K562 (cell line): ENCODE measurements around the gene TMC6. TPM values are rescaled to one million over a fixed set of nuclear protein-coding genes. Genes with fewer than 3 reads are reported as not detected.

Experiments used
- ATAC-seq: fragments of 200-7000 bp; cut with Tn5 transposase; 3 replicates; pipeline ENCODE4 v1.9.1; 2020; ENCODE audit warnings: moderate library complexity
- BruUV-seq: library from RNA; stranded (reverse); fragments of 400-500 nt; replicated peaks from 2 replicates; lab custom pipeline; 2021; lab: Mats Ljungman, UMichigan
- CTCF ChIA-PET: fragments of 300-600 bp; formaldehyde crosslinking; extraction: SDS; loops from one replicate; lab custom pipeline; 2021; ENCODE audit warnings: low intra/inter-chr PET ratio; lab: Yijun Ruan, JAX
- POLR2A ChIA-PET: fragments of 300-600, 350-650 bp; sonication (Branson Sonifier 250); formaldehyde crosslinking; extraction: SDS; loops from one replicate; lab custom pipeline; 2021; ENCODE audit warnings: antibody characterized with exemption, inconsistent platforms; lab: Yijun Ruan, JAX
- DNase-seq, 4 experiments: peaks; one replicate each; pipeline versions ENCODE4 v3.0.0 to v3.0.0-alpha.2; 2011 to 2018; ENCODE audit warnings: low spot score in 3 of 4, mixed read lengths in 3 of 4; ENCODE audit errors: extremely low read depth in 1 of 4
- FAIRE-seq: peaks from 2 replicates; lab custom pipeline; 2011; peaks lifted over from hg19 to GRCh38; lab: Jason Lieb, UNC
- H2AFZ ChIP-seq: 2 replicates; pipeline ENCODE4 v1.6.0; 2011; ENCODE audit warnings: low read depth, low read length, control low read depth, inconsistent platforms
- H3K27ac ChIP-seq: fragments of 200-600 bp; 3 replicates; pipeline ENCODE4 v1.8.0; 2011; ENCODE audit warnings: low read depth, mild to moderate bottlenecking, control low read depth, inconsistent platforms, low read length, moderate library complexity, mixed read lengths; ENCODE audit errors: extremely low read depth
- H3K27me3 ChIP-seq, 2 experiments: fragments of 300-600 bp in 1 of 2; 2 replicates in 1 of 2; 3 replicates in 1 of 2; pipeline versions ENCODE4 v1.6.0 to v1.8.0; 2011; ENCODE audit warnings: inconsistent platforms in 2 of 2, low read length in 2 of 2, mild to moderate bottlenecking in 1 of 2, mixed read lengths in 1 of 2, moderate library complexity in 1 of 2; ENCODE audit not compliant: control insufficient read depth in 2 of 2, insufficient read depth in 2 of 2
- H3K36me3 ChIP-seq: fragments of 300-600 bp; 3 replicates; pipeline ENCODE4 v1.8.0; 2011; ENCODE audit warnings: mild to moderate bottlenecking, low read length, inconsistent platforms; ENCODE audit not compliant: control insufficient read depth, insufficient read depth
- H3K4me1 ChIP-seq, 2 experiments: fragments of 200-600 bp in 1 of 2; replicated peaks in 1 of 2; 2 replicates in 1 of 2; 3 replicates in 1 of 2; pipeline versions ENCODE4 v1.5.1 to v1.8.0; 2011; ENCODE audit warnings: inconsistent platforms in 2 of 2, low read length in 2 of 2, mild to moderate bottlenecking in 1 of 2, mixed read lengths in 1 of 2, moderate library complexity in 1 of 2; ENCODE audit not compliant: control insufficient read depth in 2 of 2, insufficient read depth in 2 of 2
- H3K4me2 ChIP-seq: 2 replicates; pipeline ENCODE4 v1.6.1; 2011; ENCODE audit warnings: low read length, control low read depth, inconsistent platforms, mixed read lengths; ENCODE audit not compliant: insufficient read depth
- H3K4me3 ChIP-seq: fragments of 200-600 bp; sonication (generic), shearing (Covaris generic); 2 replicates; pipeline ENCODE4 v1.5.1; 2016; ENCODE audit warnings: control low read depth, inconsistent platforms
- H3K79me2 ChIP-seq: fragments of 200-600 bp; 3 replicates; pipeline ENCODE4 v1.8.0; 2011; ENCODE audit warnings: low read length, inconsistent platforms; ENCODE audit not compliant: control insufficient read depth, insufficient read depth
- H3K9ac ChIP-seq, 2 experiments: 2 replicates each; pipeline versions ENCODE4 v1.6.0 to v1.6.1; 2011; ENCODE audit warnings: low read depth in 2 of 2, low read length in 2 of 2, control low read depth in 1 of 2, inconsistent platforms in 1 of 2, mild to moderate bottlenecking in 1 of 2, mixed read lengths in 1 of 2; ENCODE audit not compliant: insufficient read depth in 1 of 2
- H3K9me1 ChIP-seq: one replicate; pipeline ENCODE4 v1.6.0; 2011; ENCODE audit warnings: inconsistent platforms, mild to moderate bottlenecking, low read length, moderate library complexity; ENCODE audit not compliant: control insufficient read depth, insufficient read depth
- H3K9me3 ChIP-seq: replicated peaks from 2 replicates; pipeline ENCODE4 v1.5.1; 2011; ENCODE audit warnings: low read depth, low read length, inconsistent platforms; ENCODE audit not compliant: control insufficient read depth, insufficient read depth
- H4K20me1 ChIP-seq: replicated peaks from 2 replicates; pipeline ENCODE4 v1.6.1; 2011; ENCODE audit warnings: low read length, inconsistent platforms, mixed read lengths; ENCODE audit not compliant: control insufficient read depth, insufficient read depth
- CHD2 ChIP-seq: IDR thresholded peaks from 2 replicates; pipeline ENCODE4 v1.6.1; 2011; ENCODE audit warnings: low read depth, low read length
- CXXC5 ChIP-seq: fragments of 250-450 bp; sonication (Bioruptor Pico); IDR thresholded peaks from 2 replicates; pipeline ENCODE4 v1.8.0; 2022; ENCODE audit warnings: inconsistent platforms, mild to moderate bottlenecking, moderate library complexity
- MCM5 ChIP-seq: fragments of 450-650 bp; IDR thresholded peaks from 2 replicates; pipeline ENCODE4 v1.6.1; 2016; ENCODE audit warnings: low read depth
- NFIC ChIP-seq: fragments of 450-650 bp; IDR thresholded peaks from 2 replicates; pipeline ENCODE4 v1.6.1; 2017; ENCODE audit warnings: mild to moderate bottlenecking, inconsistent platforms
- PCBP1 ChIP-seq: fragments of 200-400 bp; formaldehyde crosslinking; IDR thresholded peaks from 2 replicates; pipeline ENCODE4 v1.6.1; 2018; ENCODE audit warnings: mild to moderate bottlenecking, low read depth, low read length; ENCODE audit not compliant: poor library complexity, severe bottlenecking
- POLR2A ChIP-seq: fragments of 450-650 bp; conservative IDR thresholded peaks from 2 replicates; pipeline ENCODE4 v1.6.1; 2016
- POLR2G ChIP-seq: fragments of 200-400 bp; formaldehyde crosslinking; IDR thresholded peaks from 2 replicates; pipeline ENCODE4 v1.6.1; 2017; ENCODE audit warnings: low read depth, mild to moderate bottlenecking, antibody characterized with exemption, low read length, moderate library complexity
- RAD21 ChIP-seq, 2 experiments: fragments of 250-450 bp in 1 of 2; fragments of 450-650 bp in 1 of 2; sonication (Bioruptor Pico) in 1 of 2; formaldehyde crosslinking in 1 of 2; IDR thresholded peaks in 1 of 2; conservative IDR thresholded peaks in 1 of 2; 2 replicates each; pipeline versions ENCODE4 v1.4.0 to v1.8.0; 2020 to 2022; ENCODE audit warnings: mild to moderate bottlenecking in 2 of 2, moderate library complexity in 1 of 2
- RBFOX2 ChIP-seq: fragments of 200-400 bp; formaldehyde crosslinking; IDR thresholded peaks from 2 replicates; pipeline ENCODE4 v1.6.1; 2017; ENCODE audit warnings: low read depth, mild to moderate bottlenecking, low read length, moderate library complexity
- RBM22 ChIP-seq: fragments of 200-400 bp; formaldehyde crosslinking; IDR thresholded peaks from 2 replicates; pipeline ENCODE4 v1.6.1; 2018; ENCODE audit warnings: low read length, low read depth; ENCODE audit not compliant: poor library complexity, severe bottlenecking
- RFX7 ChIP-seq: fragments of 250-450 bp; sonication (Bioruptor Pico); IDR thresholded peaks from 2 replicates; pipeline ENCODE4 v1.5.1; 2021; ENCODE audit warnings: mild to moderate bottlenecking
- SIN3B ChIP-seq: fragments of 450-650 bp; IDR thresholded peaks from 2 replicates; pipeline ENCODE4 v1.6.1; 2017; ENCODE audit warnings: low read depth, mild to moderate bottlenecking, moderate library complexity
- SMARCA5 ChIP-seq: fragments of 450-650 bp; IDR thresholded peaks from 2 replicates; pipeline ENCODE4 v1.6.1; 2016
- SUPT5H ChIP-seq: fragments of 450-650 bp; IDR thresholded peaks from 2 replicates; pipeline ENCODE4 v1.6.1; 2016
- XRCC3 ChIP-seq: fragments of 450-650 bp; IDR thresholded peaks from 2 replicates; pipeline ENCODE4 v1.6.1; 2017; ENCODE audit warnings: mild to moderate bottlenecking, moderate library complexity
- WGBS: fragments of 100-300 bp; shearing (Covaris generic); methylation state at CpG from one replicate; pipeline ENCODE4 v1.1.6; 2016; ENCODE audit warnings: low coverage, mixed read lengths; ENCODE audit not compliant: insufficient coverage; ENCODE audit errors: missing lambda C conversion rate; 5-methylcytosine and 5-hydroxymethylcytosine counted together
- in situ Hi-C: fragments of 300-500 bp; cut with MboI; formaldehyde crosslinking; loops from 4 replicates; pipeline ENCODE4 v1.15.0; 2018; ENCODE audit warnings: inconsistent platforms, mixed read lengths
- intact Hi-C: fragments of 100-400 bp; cut with micrococcal nuclease; formaldehyde crosslinking; loops from 2 replicates; pipeline ENCODE4 v1.14.2; 2022
- polyA plus RNA-seq, 8 experiments: library from polyadenylated mRNA; depleted of rRNA in 4 of 8; stranded (reverse) in 5 of 8; unstranded in 3 of 8; fragments of >200 nt; fragmentation: Nextera tagmentation in 2 of 8; fragmentation: Illumina TruSeq in 1 of 8; extraction: Ambion mirVana in 2 of 8; extraction: Trizol in 1 of 8; gene quantifications; 2 replicates each; pipeline versions ENCODE4 v1.2.1 to v1.2.3, GENCODE V29; 2011 to 2014; ENCODE audit warnings: inconsistent platforms in 1 of 8, missing spikeins in 1 of 8
- total RNA-seq, 7 experiments: library from RNA; depleted of rRNA in 6 of 7; stranded (reverse); fragments of >200 nt in 6 of 7; fragmentation: Illumina TruSeq in 2 of 7; extraction: Trizol in 2 of 7; gene quantifications; 2 replicates each; pipeline versions ENCODE4 v1.2.1 to v1.2.3, GENCODE V29; 2011 to 2021; ENCODE audit warnings: low replicate concordance in 1 of 7
- TF ChIP-seq, protein P1 (sequence below): fragments of 250-450 bp; sonication (Bioruptor Pico); IDR thresholded peaks from 2 replicates; pipeline ENCODE4 v1.8.0; 2022; ENCODE audit warnings: moderate library complexity, mild to moderate bottlenecking, inconsistent platforms
- TF ChIP-seq, protein P2 (sequence below), 3 experiments: IDR thresholded peaks in 2 of 3; conservative IDR thresholded peaks in 1 of 3; 2 replicates each; pipeline ENCODE4 v1.5.1; 2011 to 2012; ENCODE audit warnings: low read length in 3 of 3, mild to moderate bottlenecking in 3 of 3, control low read depth in 2 of 3, improper control_type of control experiment in 1 of 3, inconsistent platforms in 1 of 3, low read depth in 1 of 3, mixed read lengths in 1 of 3, moderate library complexity in 1 of 3; ENCODE audit not compliant: insufficient read depth in 2 of 3

TMC6 gene
- total and polyA plus RNA-seq, 9 of the 15 experiments (the other 6 are each of a cell fraction or from before 2014, with no cell fraction given): 4.1 to 351 (median 66.9) TPM

DNA sequence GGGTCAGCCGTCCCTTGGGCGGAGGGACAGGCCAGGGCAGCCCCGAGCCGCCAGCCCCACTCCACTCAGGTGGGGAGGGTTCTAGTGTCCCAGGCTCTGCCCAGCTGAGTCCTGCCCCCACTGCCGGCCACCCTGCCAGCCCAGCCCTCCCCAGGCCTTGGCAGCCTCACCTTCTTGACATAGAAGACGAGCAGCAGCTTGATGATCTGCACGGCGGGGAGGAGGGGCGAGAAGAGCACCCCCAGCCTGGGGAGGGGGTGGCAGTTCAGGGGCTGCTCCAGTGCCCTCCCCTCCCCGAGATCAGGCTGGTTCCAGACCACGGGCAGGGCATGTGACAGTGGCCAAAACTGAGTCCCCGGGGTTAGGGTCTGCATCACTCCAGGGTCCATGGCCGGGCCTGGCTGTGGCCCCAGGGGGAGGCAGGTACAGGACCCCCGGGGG, 9.7 kb downstream of the TMC6 start (continued):
- no peak for TF ChIP-seq CHD2

DNA sequence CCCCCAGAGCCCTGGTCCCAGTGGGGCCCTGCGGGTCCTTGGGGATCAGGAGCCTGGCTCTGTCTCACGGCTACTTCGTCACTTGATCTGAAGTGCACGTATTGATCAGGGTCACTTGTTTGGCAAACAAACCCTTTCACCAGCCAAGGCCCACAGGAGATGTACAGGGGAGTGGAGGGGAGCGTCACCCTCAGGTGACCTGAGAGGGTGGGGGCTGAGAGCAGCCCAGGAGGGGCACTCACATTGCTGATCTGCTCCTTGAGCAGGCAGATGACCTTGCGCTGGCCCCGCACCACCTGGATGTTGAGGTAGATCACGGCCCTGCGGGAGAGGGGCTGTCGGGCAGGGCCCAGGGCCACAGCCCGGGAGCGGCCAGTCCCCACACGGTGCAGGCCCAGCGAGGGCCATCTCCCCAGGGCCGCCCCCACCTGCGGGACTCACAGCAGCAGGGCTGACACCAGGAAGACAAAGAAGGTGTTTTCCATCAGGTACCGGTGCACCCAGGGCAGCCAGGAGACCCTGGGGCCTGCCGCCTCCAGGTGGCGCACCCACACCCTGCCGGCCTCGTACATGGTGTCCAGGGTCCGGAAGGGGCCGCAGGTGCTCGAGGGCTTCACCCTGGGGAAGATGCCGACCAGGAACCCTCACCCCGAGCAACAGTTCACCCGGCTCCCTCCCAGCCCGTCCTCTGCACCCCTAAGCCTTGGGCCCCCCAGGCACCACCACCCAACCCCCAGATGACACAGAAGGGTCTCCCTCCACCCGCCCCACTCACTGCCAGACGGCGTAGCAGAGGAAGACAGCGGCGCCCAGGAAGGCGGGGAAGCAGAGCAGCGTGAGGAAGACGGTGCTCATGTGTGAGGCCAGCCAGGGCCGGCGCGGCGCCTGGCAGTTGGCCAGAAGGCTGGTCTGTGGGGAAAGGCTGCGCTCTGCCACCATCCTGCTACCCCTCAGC, 11.3 kb downstream of the TMC6 start:
- intact Hi-C loops: no loop called here
- FAIRE-seq: no peak
- in situ Hi-C loops: no loop called here
- TF ChIP-seq RFX7 (no peak), SMARCA5 (no peak), MCM5 (no peak), RAD21 (CRISPR knock-in tag; conservative IDR thresholded peaks at IDR 0.05 in 1 of 2, IDR thresholded peaks at IDR 0.05 in 1 of 2) (peak in 1 of 2 experiments; percentile 42; a peak in 2 of 4 replicates), RBM22 (peak; percentile 43), XRCC3 (no peak), CXXC5 (no peak), NFIC (peak; percentile 71), SIN3B (no peak), POLR2G (peak; percentile 83), POLR2A (peak; percentile 27; the same call in 1 of the 2 replicates), PCBP1 (peak; percentile 25), SUPT5H (0 out of 2 replicates have a peak, but pooled peaks have one; percentile 33), RBFOX2 (peak; percentile 67)
- TF ChIP-seq, protein P1, sequence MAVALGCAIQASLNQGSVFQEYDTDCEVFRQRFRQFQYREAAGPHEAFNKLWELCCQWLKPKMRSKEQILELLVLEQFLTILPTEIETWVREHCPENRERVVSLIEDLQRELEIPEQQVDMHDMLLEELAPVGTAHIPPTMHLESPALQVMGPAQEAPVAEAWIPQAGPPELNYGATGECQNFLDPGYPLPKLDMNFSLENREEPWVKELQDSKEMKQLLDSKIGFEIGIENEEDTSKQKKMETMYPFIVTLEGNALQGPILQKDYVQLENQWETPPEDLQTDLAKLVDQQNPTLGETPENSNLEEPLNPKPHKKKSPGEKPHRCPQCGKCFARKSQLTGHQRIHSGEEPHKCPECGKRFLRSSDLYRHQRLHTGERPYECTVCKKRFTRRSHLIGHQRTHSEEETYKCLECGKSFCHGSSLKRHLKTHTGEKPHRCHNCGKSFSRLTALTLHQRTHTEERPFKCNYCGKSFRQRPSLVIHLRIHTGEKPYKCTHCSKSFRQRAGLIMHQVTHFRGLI (CRISPR knock-in tag): no peak
- TF ChIP-seq, protein P2, sequence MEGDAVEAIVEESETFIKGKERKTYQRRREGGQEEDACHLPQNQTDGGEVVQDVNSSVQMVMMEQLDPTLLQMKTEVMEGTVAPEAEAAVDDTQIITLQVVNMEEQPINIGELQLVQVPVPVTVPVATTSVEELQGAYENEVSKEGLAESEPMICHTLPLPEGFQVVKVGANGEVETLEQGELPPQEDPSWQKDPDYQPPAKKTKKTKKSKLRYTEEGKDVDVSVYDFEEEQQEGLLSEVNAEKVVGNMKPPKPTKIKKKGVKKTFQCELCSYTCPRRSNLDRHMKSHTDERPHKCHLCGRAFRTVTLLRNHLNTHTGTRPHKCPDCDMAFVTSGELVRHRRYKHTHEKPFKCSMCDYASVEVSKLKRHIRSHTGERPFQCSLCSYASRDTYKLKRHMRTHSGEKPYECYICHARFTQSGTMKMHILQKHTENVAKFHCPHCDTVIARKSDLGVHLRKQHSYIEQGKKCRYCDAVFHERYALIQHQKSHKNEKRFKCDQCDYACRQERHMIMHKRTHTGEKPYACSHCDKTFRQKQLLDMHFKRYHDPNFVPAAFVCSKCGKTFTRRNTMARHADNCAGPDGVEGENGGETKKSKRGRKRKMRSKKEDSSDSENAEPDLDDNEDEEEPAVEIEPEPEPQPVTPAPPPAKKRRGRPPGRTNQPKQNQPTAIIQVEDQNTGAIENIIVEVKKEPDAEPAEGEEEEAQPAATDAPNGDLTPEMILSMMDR (IDR thresholded peaks at IDR 0.05 in 2 of 3, conservative IDR thresholded peaks at IDR 0.05 in 1 of 3; ENCODE audit: insufficient read depth in 2 of 3, low read depth in 1 of 3, low read length in 3 of 3): peak in 2 of 3 experiments; percentile 35; a peak in 4 of 6 replicates

More for the DNA sequence above, 11.3 kb downstream of the TMC6 start:
- Histone ChIP-seq H3K4me3 (no peak overlapping the region), H3K9me3 (no peaks in the 10 kb centered on the region), H3K9me1 (no peaks in the 10 kb centered on the region), H2AFZ (no peak overlapping the region), H3K9ac (peak overlapping the region in 1 of 2 experiments; percentile 64; a peak in 1 of 4 replicates), H3K27ac (no peak overlapping the region), H3K36me3 (peaks cover 92% of the 10 kb centered on the region), H3K4me2 (no peak overlapping the region), H4K20me1 (peaks cover 17% of the 10 kb centered on the region), H3K4me1 (peaks cover 0 to 65% of the 10 kb centered on the region in 2 experiments; a peak in 2 of 5 replicates), H3K27me3 (no peaks in the 10 kb centered on the region), H3K79me2 (peaks cover 12% of the 10 kb centered on the region)
- 92% methylated on average over 27 of the region's 41 CpGs for WGBS
- ATAC-seq: peak; percentile 38
- DNase-seq: peak in 1 of 4 experiments; percentile 21
- POLR2A ChIA-PET: interaction anchor here (0.5 to 0.6 kb wide), 2 partner anchors 99 to 124 kb away, joined by 3 read pairs; no protein-coding TSS in a partner anchor
- CTCF ChIA-PET: no interaction called here
- BruUV-seq: no TSS peak
